MM.1S (cell line): Measurements from ENCODE around the gene APOBEC3A.

Source experiments
- DNase-seq: peaks from one replicate; pipeline ENCODE4 v3.0.0-alpha.2; 2015
- H2AFZ ChIP-seq: fragments of 300-600 bp; sonication (generic); 2 replicates; pipeline ENCODE4 v1.6.0; 2016; ENCODE audit warnings: antibody characterized with exemption, low read length
- H3F3A ChIP-seq: fragments of 300-600 bp; sonication (generic); 2 replicates; pipeline ENCODE4 v1.6.1; 2016; ENCODE audit warnings: mild to moderate bottlenecking, antibody characterized with exemption, low read length, moderate library complexity, mixed read lengths; ENCODE audit not compliant: insufficient read depth
- H3K27ac ChIP-seq: fragments of 300-600 bp; sonication (generic); 2 replicates; pipeline ENCODE4 v1.5.1; 2016; ENCODE audit warnings: mild to moderate bottlenecking, low read length
- H3K27me3 ChIP-seq: fragments of 300-600 bp; sonication (generic); replicated peaks from 2 replicates; pipeline ENCODE4 v1.6.0; 2016; ENCODE audit warnings: low read length; ENCODE audit not compliant: insufficient read depth
- H3K36me3 ChIP-seq: fragments of 300-600 bp; sonication (generic); replicated peaks from 2 replicates; pipeline ENCODE4 v1.6.1; 2016; ENCODE audit warnings: mild to moderate bottlenecking, low read length, mixed read lengths; ENCODE audit not compliant: insufficient read depth
- H3K4me1 ChIP-seq: fragments of 300-600 bp; sonication (generic); 2 replicates; pipeline ENCODE4 v1.6.1; 2016; ENCODE audit warnings: low read length, mixed read lengths
- H3K4me2 ChIP-seq: fragments of 300-600 bp; sonication (generic); 2 replicates; pipeline ENCODE4 v1.6.0; 2016; ENCODE audit warnings: low read depth, low read length
- H3K4me3 ChIP-seq: fragments of 300-600 bp; sonication (generic); 2 replicates; pipeline ENCODE4 v1.5.1; 2016; ENCODE audit warnings: low read length, mixed read lengths
- H3K79me2 ChIP-seq: fragments of 300-600 bp; sonication (generic); 2 replicates; pipeline ENCODE4 v1.6.1; 2016; ENCODE audit warnings: mixed run types, low read length, mixed read lengths
- H3K9ac ChIP-seq: fragments of 300-600 bp; sonication (generic); 2 replicates; pipeline ENCODE4 v1.6.1; 2016; ENCODE audit warnings: low read length, mixed read lengths
- H3K9me2 ChIP-seq: fragments of 300-600 bp; sonication (generic); replicated peaks from 2 replicates; pipeline ENCODE4 v1.6.1; 2016; ENCODE audit warnings: mild to moderate bottlenecking, low read length, mixed read lengths; ENCODE audit not compliant: insufficient read depth
- H3K9me3 ChIP-seq: fragments of 300-600 bp; sonication (generic); replicated peaks from 2 replicates; pipeline ENCODE4 v1.6.1; 2016; ENCODE audit warnings: mild to moderate bottlenecking, low read length, mixed read lengths; ENCODE audit not compliant: insufficient read depth
- H4K20me1 ChIP-seq: fragments of 300-600 bp; sonication (generic); 2 replicates; pipeline ENCODE4 v1.6.1; 2016; ENCODE audit warnings: mild to moderate bottlenecking, low read length, moderate library complexity, mixed read lengths; ENCODE audit not compliant: insufficient read depth
- CTCF ChIP-seq: fragments of 300-600 bp; sonication (generic); IDR thresholded peaks from 2 replicates; pipeline ENCODE4 v1.5.1; 2016; ENCODE audit warnings: antibody characterized with exemption, low read length, mixed read lengths
- EZH2 ChIP-seq: fragments of 300-600 bp; sonication (generic); optimal IDR thresholded peaks from 2 replicates; pipeline ENCODE3; 2017; ENCODE audit warnings: low read depth, mild to moderate bottlenecking, antibody characterized with exemption, low read length, mixed read lengths
- EZH2phosphoT487 ChIP-seq: fragments of 300-600 bp; sonication (generic); IDR thresholded peaks from 2 replicates; pipeline ENCODE4 v1.6.1; 2018; ENCODE audit warnings: antibody characterized with exemption, low read length

APOBEC3A gene

GRCh38 chr22:38967451-38968450, 10.3 kb downstream of the APOBEC3A start:
- H3K9ac ChIP-seq, result peak overlapping the region; percentile 31
- H3K4me1 ChIP-seq, result peaks cover 22% of the 10 kb centered on the region
- peak overlapping the region; percentile 56 for H3K27ac ChIP-seq
- peak overlapping the region; percentile 52 for H2AFZ ChIP-seq
- no peaks in the 10 kb centered on the region for H3K9me2 ChIP-seq
- no peaks in the 10 kb centered on the region for H3F3A ChIP-seq
- no peaks in the 10 kb centered on the region for H4K20me1 ChIP-seq
- no peaks in the 10 kb centered on the region for H3K36me3 ChIP-seq
- DNase-seq, result peak; percentile 83
- H3K4me3 ChIP-seq, result no peak overlapping the region
- H3K79me2 ChIP-seq, result no peaks in the 10 kb centered on the region
- H3K9me3 ChIP-seq, result no peaks in the 10 kb centered on the region
- no peaks in the 10 kb centered on the region for H3K27me3 ChIP-seq
- no peak for TF ChIP-seq EZH2
- peak overlapping the region; percentile 57 for H3K4me2 ChIP-seq

GRCh38 chr22:38968801-38969200, 11.4 kb downstream of the APOBEC3A start:
- H3K4me2 ChIP-seq, result no peak overlapping the region

GRCh38 chr22:38970551-38970950, 13.1 kb downstream of the APOBEC3A start:
- H3K4me2 ChIP-seq, result no peak overlapping the region

More at GRCh38 chr22:38968801-38969200, 11.4 kb downstream of the APOBEC3A start:
- no peaks in the 10 kb centered on the region for H3F3A ChIP-seq
- no peak overlapping the region for H2AFZ ChIP-seq
- no peaks in the 10 kb centered on the region for H3K79me2 ChIP-seq
- no peaks in the 10 kb centered on the region for H3K9me2 ChIP-seq
- no peaks in the 10 kb centered on the region for H4K20me1 ChIP-seq
- H3K9ac ChIP-seq, result no peak overlapping the region
- H3K27me3 ChIP-seq, result no peaks in the 10 kb centered on the region
- no peak overlapping the region for H3K4me3 ChIP-seq
- DNase-seq, result no peak
- no peak overlapping the region for H3K27ac ChIP-seq
- H3K4me1 ChIP-seq, result peaks cover 22% of the 10 kb centered on the region
- no peaks in the 10 kb centered on the region for H3K9me3 ChIP-seq
- TF ChIP-seq EZH2phosphoT487 (no peak), CTCF (no peak), EZH2 (no peak)
- H3K36me3 ChIP-seq, result no peaks in the 10 kb centered on the region

More at GRCh38 chr22:38970551-38970950, 13.1 kb downstream of the APOBEC3A start:
- Histone ChIP-seq H3K4me3 (no peak overlapping the region), H3F3A (no peaks in the 10 kb centered on the region), H3K79me2 (no peaks in the 10 kb centered on the region), H3K4me1 (peaks cover 22% of the 10 kb centered on the region), H3K9me3 (no peaks in the 10 kb centered on the region), H3K27me3 (no peaks in the 10 kb centered on the region), H3K9me2 (no peaks in the 10 kb centered on the region), H2AFZ (no peak overlapping the region), H3K36me3 (no peaks in the 10 kb centered on the region), H3K27ac (no peak overlapping the region), H4K20me1 (no peaks in the 10 kb centered on the region), H3K9ac (no peak overlapping the region)
- no peak for TF ChIP-seq CTCF
- no peak for TF ChIP-seq EZH2
- no peak for TF ChIP-seq EZH2phosphoT487
- DNase-seq, result no peak
